T-helper 22 cell (primary cell): ENCODE results near the gene MEGF8.
"Not testable (repeated sequence)": the region's sequence is repeated elsewhere in the genome, so short reads cannot be mapped to it uniquely, and the experiment has no call there.

Source experiments
- DNase-seq: peaks from one replicate; pipeline ENCODE4 v3.0.0-alpha.2; 2020; ENCODE audit warnings: low read depth

The MEGF8 gene

GRCh38 chr19:42331333-42331732, 5.9 kb downstream of the MEGF8 start:
- not testable (repeated sequence) for DNase-seq

- DNase-seq: no peak
These were observed 6.6 kb downstream of the MEGF8 start for GRCh38 chr19:42332059-42332458.

GRCh38 chr19:42333018-42333417, 7.6 kb downstream of the MEGF8 start:
- DNase-seq: no peak

GRCh38 chr19:42333975-42334696, 8.7 kb downstream of the MEGF8 start:
- DNase-seq: no peak

- DNase-seq: no peak
These were observed 9.4 kb downstream of the MEGF8 start for GRCh38 chr19:42334697-42335373.

- no peak for DNase-seq
These were observed 10.0 kb downstream of the MEGF8 start for GRCh38 chr19:42335374-42335936.

GRCh38 chr19:42335971-42336370, 10.5 kb downstream of the MEGF8 start:
- DNase-seq: no peak

GRCh38 chr19:42339126-42339860, 13.9 kb downstream of the MEGF8 start:
- not testable (repeated sequence) for DNase-seq

- not testable (repeated sequence) for DNase-seq
These were observed 14.5 kb downstream of the MEGF8 start for GRCh38 chr19:42339922-42340321.

GRCh38 chr19:42343344-42344110, 18.1 kb downstream of the MEGF8 start:
- no peak for DNase-seq

- no peak for DNase-seq
These were observed 19.0 kb downstream of the MEGF8 start for GRCh38 chr19:42344336-42344893.

GRCh38 chr19:42345191-42345812, 19.9 kb downstream of the MEGF8 start:
- DNase-seq: no peak

GRCh38 chr19:42348211-42348610, 22.8 kb downstream of the MEGF8 start:
- no peak for DNase-seq

GRCh38 chr19:42349378-42350107, 24.1 kb downstream of the MEGF8 start:
- no peak for DNase-seq

- no peak for DNase-seq
These were observed 25.0 kb downstream of the MEGF8 start for GRCh38 chr19:42350417-42350816.

GRCh38 chr19:42351079-42351735, 25.8 kb downstream of the MEGF8 start:
- no peak for DNase-seq

- DNase-seq: no peak
These were observed 27.1 kb downstream of the MEGF8 start for GRCh38 chr19:42352301-42353259.

GRCh38 chr19:42353341-42354015, 28.0 kb downstream of the MEGF8 start:
- no peak for DNase-seq
